ENCODE measurements around the gene NDRG4.
A peak's percentile ranks its signal among the peaks of the same experiment; 100 is the strongest.

The NDRG4 gene

GRCh38 chr16:58460219-58460610, 39.7 kb upstream of the NDRG4 start:
- Mint-ChIP-seq H3K27ac (no peak overlapping the region), H3K36me3 (ENCODE audit: low read depth) (no peaks in the 10 kb centered on the region), H3K27me3 (ENCODE audit: low read depth) (peaks cover 80% of the 10 kb centered on the region), H3K4me1 (peaks cover 5% of the 10 kb centered on the region), H3K9me3 (no peaks in the 10 kb centered on the region), H3K4me3 (no peak overlapping the region)
- no peak for TF ChIP-seq CTCF (IDR thresholded peaks at IDR 0.05; ENCODE audit: unreplicated experiment in 3 of 3)

GRCh38 chr16:58461056-58461455, 38.9 kb upstream of the NDRG4 start:
- Mint-ChIP-seq H3K27me3 (ENCODE audit: low read depth) (peaks cover 82% of the 10 kb centered on the region), H3K4me1 (peaks cover 5% of the 10 kb centered on the region), H3K27ac (peak overlapping the region in 1 of 3 experiments; percentile 27), H3K36me3 (ENCODE audit: low read depth) (no peaks in the 10 kb centered on the region), H3K9me3 (no peaks in the 10 kb centered on the region), H3K4me3 (peak overlapping the region in 2 of 3 experiments; percentile 47 to 60)
- no peak for TF ChIP-seq CTCF (IDR thresholded peaks at IDR 0.05; ENCODE audit: unreplicated experiment in 3 of 3)

GRCh38 chr16:58461640-58462039, 38.3 kb upstream of the NDRG4 start:
- no peaks in the 10 kb centered on the region for H3K9me3 Mint-ChIP-seq
- no peak overlapping the region for H3K27ac Mint-ChIP-seq
- H3K27me3 Mint-ChIP-seq (ENCODE audit: low read depth) = peaks cover 82% of the 10 kb centered on the region
- peaks cover 5% of the 10 kb centered on the region for H3K4me1 Mint-ChIP-seq
- peak overlapping the region in 2 of 3 experiments; percentile 19 to 74 for H3K4me3 Mint-ChIP-seq
- no peak for TF ChIP-seq CTCF (IDR thresholded peaks at IDR 0.05; ENCODE audit: unreplicated experiment in 3 of 3)
- no peaks in the 10 kb centered on the region for H3K36me3 Mint-ChIP-seq (ENCODE audit: low read depth)

GRCh38 chr16:58462089-58462488, 37.9 kb upstream of the NDRG4 start:
- no peaks in the 10 kb centered on the region for H3K9me3 Mint-ChIP-seq
- H3K36me3 Mint-ChIP-seq (ENCODE audit: low read depth) = no peaks in the 10 kb centered on the region
- H3K27ac Mint-ChIP-seq = no peak overlapping the region
- peaks cover 5% of the 10 kb centered on the region for H3K4me1 Mint-ChIP-seq
- TF ChIP-seq CTCF (IDR thresholded peaks at IDR 0.05; ENCODE audit: unreplicated experiment in 3 of 3) = no peak
- H3K27me3 Mint-ChIP-seq (ENCODE audit: low read depth) = peaks cover 82% of the 10 kb centered on the region
- peak overlapping the region; percentile 74 to 79 (median 79) for H3K4me3 Mint-ChIP-seq

- peaks cover 82% of the 10 kb centered on the region for H3K27me3 Mint-ChIP-seq (ENCODE audit: low read depth)
- H3K4me3 Mint-ChIP-seq = peak overlapping the region; percentile 74 to 79 (median 79)
- peaks cover 5% of the 10 kb centered on the region for H3K4me1 Mint-ChIP-seq
- H3K36me3 Mint-ChIP-seq (ENCODE audit: low read depth) = no peaks in the 10 kb centered on the region
- H3K27ac Mint-ChIP-seq = no peak overlapping the region
- no peaks in the 10 kb centered on the region for H3K9me3 Mint-ChIP-seq
- no peak for TF ChIP-seq CTCF (IDR thresholded peaks at IDR 0.05; ENCODE audit: unreplicated experiment in 3 of 3)
Observed at GRCh38 chr16:58462499-58462996, 37.4 kb upstream of the NDRG4 start.
